Measurements from ENCODE around the gene MAML1. TPM values are rescaled to one million over a fixed set of nuclear protein-coding genes. Genes with fewer than 3 reads are reported as not detected.

MAML1 gene
- polyA plus RNA-seq, 1 of the 3 experiments (the other 2 are of a cell fraction): 8.1 TPM

GRCh38 chr5:179814090-179814489, 81.5 kb downstream of the MAML1 start (continued):
- TF ChIP-seq TAF1 (IDR thresholded peaks at IDR 0.05; ENCODE audit: borderline replicate concordance, low read depth, low read length) (no peak), RAD21 (IDR thresholded peaks at IDR 0.05; ENCODE audit: low read length) (no peak), FOSL2 (IDR thresholded peaks at IDR 0.05; ENCODE audit: borderline replicate concordance, low read depth) (no peak)
- TF ChIP-seq, protein P1, sequence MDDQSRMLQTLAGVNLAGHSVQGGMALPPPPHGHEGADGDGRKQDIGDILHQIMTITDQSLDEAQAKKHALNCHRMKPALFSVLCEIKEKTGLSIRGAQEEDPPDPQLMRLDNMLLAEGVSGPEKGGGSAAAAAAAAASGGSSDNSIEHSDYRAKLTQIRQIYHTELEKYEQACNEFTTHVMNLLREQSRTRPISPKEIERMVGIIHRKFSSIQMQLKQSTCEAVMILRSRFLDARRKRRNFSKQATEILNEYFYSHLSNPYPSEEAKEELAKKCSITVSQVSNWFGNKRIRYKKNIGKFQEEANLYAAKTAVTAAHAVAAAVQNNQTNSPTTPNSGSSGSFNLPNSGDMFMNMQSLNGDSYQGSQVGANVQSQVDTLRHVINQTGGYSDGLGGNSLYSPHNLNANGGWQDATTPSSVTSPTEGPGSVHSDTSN (IDR thresholded peaks at IDR 0.05): no peak
- TF ChIP-seq, protein P2, sequence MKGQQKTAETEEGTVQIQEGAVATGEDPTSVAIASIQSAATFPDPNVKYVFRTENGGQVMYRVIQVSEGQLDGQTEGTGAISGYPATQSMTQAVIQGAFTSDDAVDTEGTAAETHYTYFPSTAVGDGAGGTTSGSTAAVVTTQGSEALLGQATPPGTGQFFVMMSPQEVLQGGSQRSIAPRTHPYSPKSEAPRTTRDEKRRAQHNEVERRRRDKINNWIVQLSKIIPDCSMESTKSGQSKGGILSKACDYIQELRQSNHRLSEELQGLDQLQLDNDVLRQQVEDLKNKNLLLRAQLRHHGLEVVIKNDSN (IDR thresholded peaks at IDR 0.05; ENCODE audit: borderline replicate concordance, low read depth): no peak

- Histone ChIP-seq H3K4me1 (ENCODE audit: control insufficient read depth in 1 of 2, insufficient read depth in 2 of 2, low read depth in 1 of 2, low read length in 1 of 2) (peaks cover 14 to 26% of the 10 kb centered on the region in 2 experiments; a peak in 3 of 4 replicates), H2AFZ (ENCODE audit: low read depth) (no peak overlapping the region), H4K20me1 (ENCODE audit: insufficient read depth) (no peaks in the 10 kb centered on the region), H3K9ac (no peak overlapping the region), H3K9me3 (no peaks in the 10 kb centered on the region), H3F3A (replicated peaks; ENCODE audit: insufficient read depth) (peaks cover 14% of the 10 kb centered on the region), H3K27ac (ENCODE audit: low read depth in 2 of 2, low read length in 1 of 2) (no peak overlapping the region), H3K4me2 (no peak overlapping the region), H3K27me3 (ENCODE audit: insufficient read depth) (no peaks in the 10 kb centered on the region), H3K9me2 (no peaks in the 10 kb centered on the region), H3K79me2 (ENCODE audit: insufficient read depth) (peaks cover 10% of the 10 kb centered on the region), H3K4me3 (ENCODE audit: low read depth in 2 of 2, low read length in 1 of 2) (no peak overlapping the region), H3K36me3 (replicated peaks in 1 of 2; ENCODE audit: control insufficient read depth in 1 of 2, insufficient read depth in 2 of 2, low read length in 1 of 2) (peaks cover 8 to 15% of the 10 kb centered on the region in 2 experiments)
- ChIA-PET POLR2A (no interaction called here), CTCF (no interaction called here)
- TF ChIP-seq MXI1 (IDR thresholded peaks at IDR 0.05; ENCODE audit: low read depth, low read length): no peak
- no peak for TF ChIP-seq GATA2 (CRISPR knock-in tag; IDR thresholded peaks at IDR 0.05)
- TF ChIP-seq TCF12 (IDR thresholded peaks at IDR 0.05): no peak
- no peak for TF ChIP-seq NFIC (IDR thresholded peaks at IDR 0.05; ENCODE audit: borderline replicate concordance)
- TF ChIP-seq, protein P3, sequence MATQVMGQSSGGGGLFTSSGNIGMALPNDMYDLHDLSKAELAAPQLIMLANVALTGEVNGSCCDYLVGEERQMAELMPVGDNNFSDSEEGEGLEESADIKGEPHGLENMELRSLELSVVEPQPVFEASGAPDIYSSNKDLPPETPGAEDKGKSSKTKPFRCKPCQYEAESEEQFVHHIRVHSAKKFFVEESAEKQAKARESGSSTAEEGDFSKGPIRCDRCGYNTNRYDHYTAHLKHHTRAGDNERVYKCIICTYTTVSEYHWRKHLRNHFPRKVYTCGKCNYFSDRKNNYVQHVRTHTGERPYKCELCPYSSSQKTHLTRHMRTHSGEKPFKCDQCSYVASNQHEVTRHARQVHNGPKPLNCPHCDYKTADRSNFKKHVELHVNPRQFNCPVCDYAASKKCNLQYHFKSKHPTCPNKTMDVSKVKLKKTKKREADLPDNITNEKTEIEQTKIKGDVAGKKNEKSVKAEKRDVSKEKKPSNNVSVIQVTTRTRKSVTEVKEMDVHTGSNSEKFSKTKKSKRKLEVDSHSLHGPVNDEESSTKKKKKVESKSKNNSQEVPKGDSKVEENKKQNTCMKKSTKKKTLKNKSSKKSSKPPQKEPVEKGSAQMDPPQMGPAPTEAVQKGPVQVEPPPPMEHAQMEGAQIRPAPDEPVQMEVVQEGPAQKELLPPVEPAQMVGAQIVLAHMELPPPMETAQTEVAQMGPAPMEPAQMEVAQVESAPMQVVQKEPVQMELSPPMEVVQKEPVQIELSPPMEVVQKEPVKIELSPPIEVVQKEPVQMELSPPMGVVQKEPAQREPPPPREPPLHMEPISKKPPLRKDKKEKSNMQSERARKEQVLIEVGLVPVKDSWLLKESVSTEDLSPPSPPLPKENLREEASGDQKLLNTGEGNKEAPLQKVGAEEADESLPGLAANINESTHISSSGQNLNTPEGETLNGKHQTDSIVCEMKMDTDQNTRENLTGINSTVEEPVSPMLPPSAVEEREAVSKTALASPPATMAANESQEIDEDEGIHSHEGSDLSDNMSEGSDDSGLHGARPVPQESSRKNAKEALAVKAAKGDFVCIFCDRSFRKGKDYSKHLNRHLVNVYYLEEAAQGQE (IDR thresholded peaks at IDR 0.05; ENCODE audit: low read depth, low read length): no peak
- no peak for TF ChIP-seq EP300 (IDR thresholded peaks at IDR 0.05; ENCODE audit: borderline replicate concordance in 1 of 2, low read depth in 1 of 2, low read length in 1 of 2)
- TF ChIP-seq FOXM1 (IDR thresholded peaks at IDR 0.05; ENCODE audit: low read depth): no peak
- TF ChIP-seq, protein P2 (IDR thresholded peaks at IDR 0.05; ENCODE audit: borderline replicate concordance, low read depth): no peak
- no peak for TF ChIP-seq RAD21 (IDR thresholded peaks at IDR 0.05; ENCODE audit: low read length)
- no peak for DNase-seq
- WGBS (ENCODE audit: low lambda C conversion rate): 95% methylated on average over 17 of the region's 21 CpGs
Observed at GRCh38 chr5:179815491-179816249, 83.0 kb downstream of the MAML1 start.

All from SK-N-SH (cell line).